ENCODE measurements around the gene CREB5.

Gene CREB5

GRCh38 chr7:28722684-28723083, 310.4 kb downstream of the CREB5 start:
- Mint-ChIP-seq H3K27me3 (peaks cover 10% of the 10 kb centered on the region), H3K4me1 (ENCODE audit: low read depth) (no peaks in the 10 kb centered on the region), H3K4me3 (no peak overlapping the region), H3K27ac (no peak overlapping the region), H3K36me3 (ENCODE audit: low read depth) (no peaks in the 10 kb centered on the region), H3K9me3 (no peaks in the 10 kb centered on the region)

- Mint-ChIP-seq H3K36me3 (ENCODE audit: low read depth) (no peaks in the 10 kb centered on the region), H3K27me3 (peaks cover 5% of the 10 kb centered on the region), H3K4me1 (ENCODE audit: low read depth) (no peaks in the 10 kb centered on the region), H3K9me3 (no peaks in the 10 kb centered on the region), H3K4me3 (no peak overlapping the region), H3K27ac (no peak overlapping the region)
These were observed 311.0 kb downstream of the CREB5 start for GRCh38 chr7:28723336-28723735.

- no peaks in the 10 kb centered on the region for H3K4me1 Mint-ChIP-seq (ENCODE audit: low read depth)
- H3K4me3 Mint-ChIP-seq = no peak overlapping the region
- H3K9me3 Mint-ChIP-seq = no peaks in the 10 kb centered on the region
- no peak overlapping the region for H3K27ac Mint-ChIP-seq
- H3K27me3 Mint-ChIP-seq = peaks cover 4% of the 10 kb centered on the region
- H3K36me3 Mint-ChIP-seq (ENCODE audit: low read depth) = no peaks in the 10 kb centered on the region
These were observed 312.2 kb downstream of the CREB5 start for GRCh38 chr7:28724563-28724962.

GRCh38 chr7:28725045-28725642, 312.8 kb downstream of the CREB5 start:
- Mint-ChIP-seq H3K27me3 (peaks cover 4% of the 10 kb centered on the region), H3K4me1 (ENCODE audit: low read depth) (no peaks in the 10 kb centered on the region), H3K27ac (no peak overlapping the region), H3K36me3 (ENCODE audit: low read depth) (no peaks in the 10 kb centered on the region), H3K9me3 (no peaks in the 10 kb centered on the region), H3K4me3 (no peak overlapping the region)

GRCh38 chr7:28725911-28726310, 313.6 kb downstream of the CREB5 start:
- Mint-ChIP-seq H3K27me3 (peaks cover 4% of the 10 kb centered on the region), H3K27ac (no peak overlapping the region), H3K36me3 (ENCODE audit: low read depth) (no peaks in the 10 kb centered on the region), H3K9me3 (no peaks in the 10 kb centered on the region), H3K4me1 (ENCODE audit: low read depth) (no peaks in the 10 kb centered on the region), H3K4me3 (no peak overlapping the region)

GRCh38 chr7:28726555-28726954, 314.2 kb downstream of the CREB5 start:
- Mint-ChIP-seq H3K4me3 (no peak overlapping the region), H3K4me1 (ENCODE audit: low read depth) (no peaks in the 10 kb centered on the region), H3K36me3 (ENCODE audit: low read depth) (no peaks in the 10 kb centered on the region), H3K27me3 (peaks cover 4% of the 10 kb centered on the region), H3K27ac (no peak overlapping the region), H3K9me3 (no peaks in the 10 kb centered on the region)

GRCh38 chr7:28729281-28729680, 317.0 kb downstream of the CREB5 start:
- Mint-ChIP-seq H3K36me3 (ENCODE audit: low read depth) (no peaks in the 10 kb centered on the region), H3K27me3 (peaks cover 8% of the 10 kb centered on the region), H3K27ac (no peak overlapping the region), H3K4me1 (ENCODE audit: low read depth) (no peaks in the 10 kb centered on the region), H3K4me3 (no peak overlapping the region), H3K9me3 (no peaks in the 10 kb centered on the region)

- no peaks in the 10 kb centered on the region for H3K9me3 Mint-ChIP-seq
- no peak overlapping the region for H3K4me3 Mint-ChIP-seq
- H3K4me1 Mint-ChIP-seq (ENCODE audit: low read depth) = no peaks in the 10 kb centered on the region
- H3K27ac Mint-ChIP-seq = no peak overlapping the region
- peaks cover 8% of the 10 kb centered on the region for H3K27me3 Mint-ChIP-seq
- H3K36me3 Mint-ChIP-seq (ENCODE audit: low read depth) = no peaks in the 10 kb centered on the region
These were observed 317.4 kb downstream of the CREB5 start for GRCh38 chr7:28729727-28730126.

- Mint-ChIP-seq H3K27ac (no peak overlapping the region), H3K9me3 (no peaks in the 10 kb centered on the region), H3K36me3 (ENCODE audit: low read depth) (no peaks in the 10 kb centered on the region), H3K27me3 (peaks cover 8% of the 10 kb centered on the region), H3K4me3 (no peak overlapping the region), H3K4me1 (ENCODE audit: low read depth) (no peaks in the 10 kb centered on the region)
These were observed 318.9 kb downstream of the CREB5 start for GRCh38 chr7:28731092-28731658.

- H3K4me3 Mint-ChIP-seq = no peak overlapping the region
These were observed 320.0 kb downstream of the CREB5 start for GRCh38 chr7:28732071-28732869.

GRCh38 chr7:28733035-28733434, 320.7 kb downstream of the CREB5 start:
- Mint-ChIP-seq H3K9me3 (no peaks in the 10 kb centered on the region), H3K27ac (no peak overlapping the region), H3K4me3 (no peak overlapping the region), H3K36me3 (ENCODE audit: low read depth) (no peaks in the 10 kb centered on the region), H3K27me3 (peaks cover 8% of the 10 kb centered on the region), H3K4me1 (ENCODE audit: low read depth) (no peaks in the 10 kb centered on the region)

More at GRCh38 chr7:28732071-28732869, 320.0 kb downstream of the CREB5 start:
- Mint-ChIP-seq H3K27me3 (peaks cover 8% of the 10 kb centered on the region), H3K36me3 (ENCODE audit: low read depth) (no peaks in the 10 kb centered on the region), H3K27ac (no peak overlapping the region), H3K9me3 (no peaks in the 10 kb centered on the region), H3K4me1 (ENCODE audit: low read depth) (no peaks in the 10 kb centered on the region)

GRCh38 chr7:28738412-28738811, 326.1 kb downstream of the CREB5 start:
- no peaks in the 10 kb centered on the region for H3K9me3 Mint-ChIP-seq
- H3K4me3 Mint-ChIP-seq = no peak overlapping the region
- peaks cover 2% of the 10 kb centered on the region for H3K27me3 Mint-ChIP-seq
- no peak overlapping the region for H3K27ac Mint-ChIP-seq
- no peaks in the 10 kb centered on the region for H3K36me3 Mint-ChIP-seq (ENCODE audit: low read depth)
- no peaks in the 10 kb centered on the region for H3K4me1 Mint-ChIP-seq (ENCODE audit: low read depth)

- Mint-ChIP-seq H3K4me3 (no peak overlapping the region), H3K9me3 (no peaks in the 10 kb centered on the region), H3K4me1 (ENCODE audit: low read depth) (no peaks in the 10 kb centered on the region), H3K36me3 (ENCODE audit: low read depth) (no peaks in the 10 kb centered on the region), H3K27ac (no peak overlapping the region), H3K27me3 (no peaks in the 10 kb centered on the region)
These were observed 326.8 kb downstream of the CREB5 start for GRCh38 chr7:28739128-28739527.

- H3K27ac Mint-ChIP-seq = no peak overlapping the region
- no peak overlapping the region for H3K4me3 Mint-ChIP-seq
- H3K9me3 Mint-ChIP-seq = no peaks in the 10 kb centered on the region
- H3K36me3 Mint-ChIP-seq (ENCODE audit: low read depth) = no peaks in the 10 kb centered on the region
- H3K27me3 Mint-ChIP-seq = no peaks in the 10 kb centered on the region
- H3K4me1 Mint-ChIP-seq (ENCODE audit: low read depth) = no peaks in the 10 kb centered on the region
These were observed 327.5 kb downstream of the CREB5 start for GRCh38 chr7:28739826-28740225.

GRCh38 chr7:28744951-28745350, 332.6 kb downstream of the CREB5 start:
- Mint-ChIP-seq H3K27me3 (no peaks in the 10 kb centered on the region), H3K27ac (no peak overlapping the region), H3K36me3 (ENCODE audit: low read depth) (no peaks in the 10 kb centered on the region), H3K4me1 (ENCODE audit: low read depth) (no peaks in the 10 kb centered on the region), H3K4me3 (no peak overlapping the region), H3K9me3 (no peaks in the 10 kb centered on the region)

Data from stimulated activated naive CD8-positive, alpha-beta T cell treated with anti-CD3 and anti-CD28 coated beads, Interleukin-15, Interleukin-2, amounts not matched to agents 100 ng/mL and 50 ng/mL, for 24 hours (primary cell).